KOPT-K1 (cell line): Measurements from ENCODE around the gene PDIA3.
"Not testable (repeated sequence)": the region's sequence is repeated elsewhere in the genome, so short reads cannot be mapped to it uniquely, and the experiment has no call there.

ENCODE experiments used
- H3K27ac ChIP-seq: fragments of 200-600 bp; sonication (generic); 2 replicates; pipeline ENCODE4 v1.5.1; 2016; ENCODE audit warnings: antibody characterized with exemption, mild to moderate bottlenecking, low read depth, low read length; ENCODE audit not compliant: poor library complexity, severe bottlenecking
- H3K36me3 ChIP-seq: fragments of 200-600 bp; sonication (generic); 2 replicates; pipeline ENCODE4 v1.5.1; 2017; ENCODE audit warnings: antibody characterized with exemption, mild to moderate bottlenecking, low read length, moderate library complexity; ENCODE audit not compliant: insufficient read depth
- H3K9me3 ChIP-seq: fragments of 200-600 bp; sonication (generic); 2 replicates; pipeline ENCODE4 v1.5.1; 2017; ENCODE audit warnings: antibody characterized with exemption, low read length, mild to moderate bottlenecking; ENCODE audit not compliant: insufficient read depth, poor library complexity, severe bottlenecking

Gene PDIA3

GRCh38 chr15:43794269-43795037 lies 48.2 kb downstream of the PDIA3 start:
- Histone ChIP-seq H3K9me3 (no peaks in the 10 kb centered on the region), H3K27ac (no peak overlapping the region), H3K36me3 (peaks cover 54% of the 10 kb centered on the region)

GRCh38 chr15:43795197-43795596 lies 49.0 kb downstream of the PDIA3 start:
- Histone ChIP-seq H3K36me3 (peaks cover 60% of the 10 kb centered on the region), H3K9me3 (no peaks in the 10 kb centered on the region), H3K27ac (no peak overlapping the region)

GRCh38 chr15:43795997-43796396 lies 49.8 kb downstream of the PDIA3 start:
- H3K36me3 ChIP-seq, result peaks cover 60% of the 10 kb centered on the region
- no peaks in the 10 kb centered on the region for H3K9me3 ChIP-seq
- no peak overlapping the region for H3K27ac ChIP-seq

GRCh38 chr15:43796566-43796965 lies 50.3 kb downstream of the PDIA3 start:
- H3K9me3 ChIP-seq, result no peaks in the 10 kb centered on the region
- H3K27ac ChIP-seq, result no peak overlapping the region
- H3K36me3 ChIP-seq, result peaks cover 63% of the 10 kb centered on the region

- no peaks in the 10 kb centered on the region for H3K9me3 ChIP-seq
- peaks cover 76% of the 10 kb centered on the region for H3K36me3 ChIP-seq
- peak overlapping the region; percentile 72 for H3K27ac ChIP-seq
These were observed 53.1 kb downstream of the PDIA3 start for GRCh38 chr15:43799209-43799944.

GRCh38 chr15:43799945-43800285 lies 53.7 kb downstream of the PDIA3 start, which contains the start of gene SERINC4:
Gene SERINC4 (minus strand): TSS chr15:43800220. CDS start chr15:43799986, 234 bp downstream.
- H3K36me3 ChIP-seq, result peaks cover 76% of the 10 kb centered on the region

GRCh38 chr15:43800286-43801141 lies 54.3 kb downstream of the PDIA3 start, which contains the start of gene HYPK:
Gene HYPK (plus strand): TSS chr15:43800599. CDS start chr15:43800623, 24 bp downstream.
- Histone ChIP-seq H3K27ac (peak within 1 kb of the TSS; percentile 72), H3K9me3 (no peaks in the 10 kb centered on the region), H3K36me3 (peaks cover 76% of the 10 kb centered on the region)

More at GRCh38 chr15:43799945-43800285, 53.7 kb downstream of the PDIA3 start, which contains the start of gene SERINC4:
- Histone ChIP-seq H3K27ac (peak within 1 kb of the TSS; percentile 72), H3K9me3 (no peaks in the 10 kb centered on the region)

GRCh38 chr15:43802676-43803075 lies 56.4 kb downstream of the PDIA3 start:
- not testable (repeated sequence) for H3K27ac ChIP-seq, H3K9me3 ChIP-seq
- peaks cover 79% of the 10 kb centered on the region for H3K36me3 ChIP-seq

- Histone ChIP-seq H3K36me3 (peaks cover 98% of the 10 kb centered on the region), H3K9me3 (no peaks in the 10 kb centered on the region), H3K27ac (no peak overlapping the region)
These were observed 62.3 kb downstream of the PDIA3 start for GRCh38 chr15:43808435-43808950.

- no peaks in the 10 kb centered on the region for H3K9me3 ChIP-seq
- peaks cover 99% of the 10 kb centered on the region for H3K36me3 ChIP-seq
- no peak overlapping the region for H3K27ac ChIP-seq
These were observed 62.9 kb downstream of the PDIA3 start for GRCh38 chr15:43808960-43809678.

GRCh38 chr15:43815064-43815463 lies 68.8 kb downstream of the PDIA3 start:
- not testable (repeated sequence) for H3K27ac ChIP-seq, H3K9me3 ChIP-seq
- H3K36me3 ChIP-seq, result peaks cover 89% of the 10 kb centered on the region

- H3K27ac ChIP-seq, result no peak overlapping the region
- H3K36me3 ChIP-seq, result peaks cover 40% of the 10 kb centered on the region
- no peaks in the 10 kb centered on the region for H3K9me3 ChIP-seq
These were observed 75.3 kb downstream of the PDIA3 start for GRCh38 chr15:43821505-43821904.
